ENCODE measurements around the gene FCAMR. TPM values are rescaled to one million over a fixed set of nuclear protein-coding genes. Genes with fewer than 3 reads are reported as not detected.
A peak's percentile ranks its signal among the peaks of the same experiment; 100 is the strongest.

The FCAMR gene
- total RNA-seq, 1 donor from 2014 or later: not detected

DNA sequence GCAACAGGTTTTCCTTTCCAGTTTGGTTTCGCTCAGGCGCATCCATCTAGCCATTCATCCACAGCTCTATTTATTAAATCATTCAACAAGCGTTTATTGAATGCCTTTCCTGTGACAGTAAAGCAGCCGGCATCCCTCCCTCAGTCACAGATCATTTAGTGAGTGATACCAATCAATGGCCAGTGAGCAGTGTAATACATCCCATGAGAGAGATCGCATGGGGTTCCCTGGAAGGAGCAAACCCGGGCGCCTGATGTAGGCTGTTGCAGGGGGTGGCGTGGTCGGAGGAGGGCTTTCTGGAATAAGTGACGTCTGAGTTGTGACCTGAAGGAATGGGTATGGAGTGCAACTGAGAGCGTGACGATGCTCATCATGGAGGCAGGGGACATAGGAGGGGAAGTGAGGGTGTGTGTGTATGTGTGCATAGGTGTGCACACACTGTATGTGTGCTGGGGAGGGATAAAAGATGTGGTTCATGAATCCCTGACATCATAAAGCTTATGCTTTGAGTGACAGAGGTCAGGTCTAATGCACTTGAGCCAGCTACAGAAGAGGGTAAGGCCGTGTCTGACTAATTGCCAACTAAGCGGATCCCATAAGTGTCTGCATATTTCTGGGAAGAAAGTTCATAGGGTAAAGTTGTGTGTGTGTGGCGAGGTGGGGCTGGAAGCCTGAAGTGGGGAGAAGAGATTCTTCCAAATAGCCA lies 55.1 kb downstream of the FCAMR start:
- no peak for DNase-seq (ENCODE audit: low read depth)
- Histone ChIP-seq H3K4me3 (ENCODE audit: low read depth, low read length) (no peak overlapping the region), H3K36me3 (ENCODE audit: control insufficient read depth, insufficient read depth, low read length) (no peaks in the 10 kb centered on the region), H3K27me3 (ENCODE audit: control insufficient read depth, insufficient read depth, low read length) (no peaks in the 10 kb centered on the region)
- TF ChIP-seq, protein P1, sequence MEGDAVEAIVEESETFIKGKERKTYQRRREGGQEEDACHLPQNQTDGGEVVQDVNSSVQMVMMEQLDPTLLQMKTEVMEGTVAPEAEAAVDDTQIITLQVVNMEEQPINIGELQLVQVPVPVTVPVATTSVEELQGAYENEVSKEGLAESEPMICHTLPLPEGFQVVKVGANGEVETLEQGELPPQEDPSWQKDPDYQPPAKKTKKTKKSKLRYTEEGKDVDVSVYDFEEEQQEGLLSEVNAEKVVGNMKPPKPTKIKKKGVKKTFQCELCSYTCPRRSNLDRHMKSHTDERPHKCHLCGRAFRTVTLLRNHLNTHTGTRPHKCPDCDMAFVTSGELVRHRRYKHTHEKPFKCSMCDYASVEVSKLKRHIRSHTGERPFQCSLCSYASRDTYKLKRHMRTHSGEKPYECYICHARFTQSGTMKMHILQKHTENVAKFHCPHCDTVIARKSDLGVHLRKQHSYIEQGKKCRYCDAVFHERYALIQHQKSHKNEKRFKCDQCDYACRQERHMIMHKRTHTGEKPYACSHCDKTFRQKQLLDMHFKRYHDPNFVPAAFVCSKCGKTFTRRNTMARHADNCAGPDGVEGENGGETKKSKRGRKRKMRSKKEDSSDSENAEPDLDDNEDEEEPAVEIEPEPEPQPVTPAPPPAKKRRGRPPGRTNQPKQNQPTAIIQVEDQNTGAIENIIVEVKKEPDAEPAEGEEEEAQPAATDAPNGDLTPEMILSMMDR (IDR thresholded peaks at IDR 0.05; ENCODE audit: insufficient read depth, low read length, severe bottlenecking): no peak
- no peak for FAIRE-seq

DNA sequence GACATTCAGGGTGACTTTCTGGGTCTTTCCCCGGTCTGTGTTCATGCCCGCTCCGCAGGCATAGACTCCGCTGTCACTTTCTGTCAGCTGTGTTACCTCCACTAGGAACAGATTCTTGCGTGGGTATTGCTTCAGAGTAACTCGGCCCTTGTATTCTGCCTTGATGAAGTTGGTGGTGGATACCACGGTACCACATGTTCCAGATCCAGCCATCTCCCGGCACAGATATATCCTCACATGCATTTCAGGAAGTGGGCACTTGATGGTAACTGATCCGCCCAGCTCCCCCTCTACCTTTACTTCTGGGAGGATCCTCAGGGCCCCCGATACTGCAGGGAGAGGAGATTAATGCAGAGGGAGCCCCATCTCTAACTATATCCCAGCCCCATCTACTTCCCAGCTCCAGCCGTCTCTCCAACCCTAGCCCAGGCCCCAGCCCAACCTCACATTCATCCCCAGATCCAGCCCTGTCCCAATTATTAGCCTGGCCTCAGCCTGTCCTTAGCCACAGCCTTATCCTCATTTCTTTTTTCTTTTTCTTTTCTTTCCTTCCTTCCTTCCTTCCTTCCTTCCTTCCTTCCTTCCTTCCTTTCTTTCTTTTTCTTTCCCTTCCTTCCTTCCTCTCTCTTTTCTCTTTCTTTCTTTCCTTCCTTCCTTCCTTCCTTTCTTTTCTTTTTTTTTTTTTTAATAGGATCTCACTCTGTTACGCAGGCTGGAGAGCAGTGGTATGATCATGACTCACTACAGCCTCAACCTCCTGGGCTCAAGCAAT lies 56.3 kb downstream of the FCAMR start:
- no peak for FAIRE-seq
- TF ChIP-seq, protein P1 (IDR thresholded peaks at IDR 0.05; ENCODE audit: insufficient read depth, low read length, severe bottlenecking): no peak
- no peaks in the 10 kb centered on the region for H3K36me3 ChIP-seq (ENCODE audit: control insufficient read depth, insufficient read depth, low read length)

DNA sequence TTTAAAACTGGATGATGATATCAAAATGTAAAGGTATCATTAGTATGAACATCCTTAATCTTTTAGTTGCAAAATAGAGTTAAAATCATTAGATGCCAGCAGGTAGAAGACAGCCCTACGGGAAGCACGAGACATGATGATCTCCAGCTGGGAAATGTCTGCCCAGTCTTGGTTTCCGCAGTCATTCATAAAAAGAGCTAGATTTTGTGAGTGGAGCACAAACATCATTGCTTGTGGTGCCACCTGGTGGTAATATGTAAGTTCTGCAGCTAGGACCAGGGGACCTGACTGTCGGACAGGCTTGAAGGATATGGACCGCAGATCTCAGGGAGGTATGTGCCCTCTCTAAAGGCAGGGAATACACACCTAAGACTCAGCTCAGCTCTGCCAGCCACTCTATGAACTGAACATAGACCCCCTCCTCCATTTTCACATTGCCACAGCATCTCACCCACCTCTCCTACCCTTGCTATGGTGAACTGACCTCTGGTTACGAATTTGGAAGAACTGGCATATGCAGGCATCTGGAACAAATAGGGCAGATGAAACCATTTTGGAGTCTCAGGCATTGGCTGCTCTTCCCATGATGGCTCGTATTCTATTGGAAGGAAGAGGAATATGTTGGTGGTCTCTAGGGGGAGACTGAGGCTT lies 57.7 kb downstream of the FCAMR start:
- Histone ChIP-seq H3K27me3 (ENCODE audit: control insufficient read depth, insufficient read depth, low read length) (no peaks in the 10 kb centered on the region), H3K36me3 (ENCODE audit: control insufficient read depth, insufficient read depth, low read length) (no peaks in the 10 kb centered on the region), H3K4me3 (ENCODE audit: low read depth, low read length) (no peak overlapping the region)
- no peak for FAIRE-seq
- TF ChIP-seq, protein P1 (IDR thresholded peaks at IDR 0.05; ENCODE audit: insufficient read depth, low read length, severe bottlenecking): peak; percentile 73
- DNase-seq (ENCODE audit: low read depth): peak; percentile 75

More for the DNA sequence above, 56.3 kb downstream of the FCAMR start:
- DNase-seq (ENCODE audit: low read depth): no peak
- H3K27me3 ChIP-seq (ENCODE audit: control insufficient read depth, insufficient read depth, low read length): no peaks in the 10 kb centered on the region
- H3K4me3 ChIP-seq (ENCODE audit: low read depth, low read length): no peak overlapping the region

DNA sequence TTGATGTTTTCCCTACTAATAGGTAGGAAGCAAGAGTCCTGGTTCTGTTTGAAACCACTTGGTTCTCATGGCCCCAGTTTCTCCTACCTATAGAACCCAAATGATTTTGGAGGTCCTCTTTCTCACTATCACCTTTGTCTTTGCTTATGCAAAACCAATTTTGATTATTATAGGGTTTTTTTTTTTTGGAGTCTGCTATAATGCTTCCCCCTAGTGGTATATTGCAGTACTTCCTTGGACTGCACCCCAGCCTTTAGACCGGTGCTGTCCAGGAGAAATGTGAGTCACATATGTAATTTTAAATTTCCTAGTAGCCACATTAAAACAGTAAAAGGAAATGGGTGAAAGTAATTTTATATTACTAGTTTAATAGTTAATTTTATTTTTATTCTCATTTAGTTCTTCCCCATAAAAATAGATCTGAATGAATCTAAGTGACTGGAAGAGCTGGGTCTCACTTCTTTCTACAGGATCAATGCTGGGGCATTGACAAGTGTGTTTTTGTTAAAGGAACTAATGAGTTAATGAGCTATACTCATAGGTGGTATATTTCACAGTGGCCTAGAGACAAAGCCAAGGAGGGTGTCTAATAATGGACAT lies 59.1 kb downstream of the FCAMR start:
- DNase-seq (ENCODE audit: low read depth) (peak; percentile 75), FAIRE-seq (no peak)
- Histone ChIP-seq H3K4me3 (ENCODE audit: low read depth, low read length) (no peak overlapping the region), H3K36me3 (ENCODE audit: control insufficient read depth, insufficient read depth, low read length) (no peaks in the 10 kb centered on the region), H3K27me3 (ENCODE audit: control insufficient read depth, insufficient read depth, low read length) (no peaks in the 10 kb centered on the region)
- TF ChIP-seq, protein P1 (IDR thresholded peaks at IDR 0.05; ENCODE audit: insufficient read depth, low read length, severe bottlenecking): peak; percentile 53

DNA sequence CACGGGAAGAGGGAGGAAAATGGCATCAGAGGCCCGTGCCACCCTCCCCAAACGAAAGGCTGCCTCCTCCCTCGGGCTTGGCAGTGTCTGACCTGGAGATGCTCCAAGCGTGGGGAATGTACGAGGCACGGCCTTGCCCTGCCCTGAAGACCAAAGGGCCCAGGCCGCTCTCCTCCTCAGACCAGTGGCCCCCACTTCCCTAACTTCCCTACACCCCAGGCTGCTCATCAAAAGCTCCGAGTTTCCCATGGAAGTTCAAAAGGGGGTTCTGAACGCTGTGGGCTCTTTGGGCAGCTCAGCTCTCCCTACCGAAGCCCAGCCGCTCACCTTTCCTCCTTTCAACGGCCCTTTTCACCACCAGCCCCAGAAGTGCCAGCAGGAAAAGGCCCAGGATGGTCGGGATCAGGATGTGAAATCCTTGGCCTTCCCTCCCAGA lies 60.4 kb downstream of the FCAMR start:
- no peak for FAIRE-seq

More for the DNA sequence above, 60.4 kb downstream of the FCAMR start:
- no peak for DNase-seq (ENCODE audit: low read depth)
- Histone ChIP-seq H3K27me3 (ENCODE audit: control insufficient read depth, insufficient read depth, low read length) (no peaks in the 10 kb centered on the region), H3K36me3 (ENCODE audit: control insufficient read depth, insufficient read depth, low read length) (no peaks in the 10 kb centered on the region), H3K4me3 (ENCODE audit: low read depth, low read length) (peak overlapping the region; percentile 42)
- TF ChIP-seq, protein P1 (IDR thresholded peaks at IDR 0.05; ENCODE audit: insufficient read depth, low read length, severe bottlenecking): no peak

All from bronchial epithelial cell (primary cell).